ENCODE measurements around the gene ERC1.

GRCh38 chr12:1382151-1382550 lies 391.1 kb downstream of the ERC1 start:
- TF ChIP-seq POLR2A (IDR thresholded peaks at IDR 0.05) (no peak), POLR2AphosphoS5 (IDR thresholded peaks at IDR 0.05) (no peak), CTCF (IDR thresholded peaks at IDR 0.05) (no peak), EP300 (IDR thresholded peaks at IDR 0.05) (no peak)

Measured in suprapubic skin (tissue), 4 donors.